ENCODE results near the gene HOXD9.

HOXD9 gene

GRCh38 chr2:176122683-176123410 lies at the start of gene HOXD9:
HOXD9 (plus strand) TSS chr2:176122719; CDS start chr2:176122769, 50 bp downstream.
- DNase-seq (ENCODE audit: low spot score), result no peak

DNA sequence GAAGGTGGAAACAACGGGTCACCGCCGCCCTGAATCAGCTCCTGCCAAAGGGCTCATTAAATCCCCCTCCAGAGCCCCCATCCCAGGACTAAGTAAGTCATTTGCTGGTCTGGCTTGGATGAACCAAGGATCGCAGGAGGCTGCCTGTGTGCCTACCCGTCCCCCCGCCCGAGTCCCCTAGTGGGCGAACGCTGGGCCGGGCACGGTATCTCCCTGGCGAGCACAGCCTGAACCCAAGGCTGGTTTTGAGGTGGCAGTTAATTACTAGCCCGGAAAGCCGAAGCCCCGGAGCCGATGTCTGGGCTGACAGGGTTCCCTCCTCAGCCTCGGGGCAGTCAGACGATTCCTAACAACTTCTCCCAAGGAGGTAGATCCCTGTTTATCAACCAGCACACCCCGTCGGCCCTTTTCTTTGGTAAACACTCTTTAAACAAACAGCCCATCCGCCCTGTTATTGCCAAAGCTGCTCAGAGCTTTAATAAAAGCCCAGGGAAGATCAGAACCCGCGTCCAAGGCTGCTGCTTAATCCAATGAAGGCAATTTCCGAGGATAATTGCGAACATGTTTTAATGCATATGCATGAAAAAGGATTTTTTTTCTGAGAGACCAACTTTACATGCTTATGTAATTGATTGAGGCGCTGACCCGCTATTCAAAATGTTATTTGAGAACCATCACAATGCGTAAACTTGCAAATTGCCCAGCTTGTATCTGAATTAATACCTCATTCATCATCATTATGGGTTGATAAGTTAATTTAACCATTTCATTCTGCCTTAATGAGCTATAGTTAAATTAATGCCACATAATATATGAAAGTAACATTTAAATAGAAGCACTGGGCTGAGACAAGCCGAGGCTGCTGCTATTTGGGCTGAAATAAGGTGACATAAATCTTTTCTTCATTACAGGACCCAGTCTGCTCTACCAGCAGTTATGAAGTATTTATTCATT lies 49.3 kb upstream of the HOXD9 start:
- DNase-seq (ENCODE audit: low spot score), result no peak

DNA sequence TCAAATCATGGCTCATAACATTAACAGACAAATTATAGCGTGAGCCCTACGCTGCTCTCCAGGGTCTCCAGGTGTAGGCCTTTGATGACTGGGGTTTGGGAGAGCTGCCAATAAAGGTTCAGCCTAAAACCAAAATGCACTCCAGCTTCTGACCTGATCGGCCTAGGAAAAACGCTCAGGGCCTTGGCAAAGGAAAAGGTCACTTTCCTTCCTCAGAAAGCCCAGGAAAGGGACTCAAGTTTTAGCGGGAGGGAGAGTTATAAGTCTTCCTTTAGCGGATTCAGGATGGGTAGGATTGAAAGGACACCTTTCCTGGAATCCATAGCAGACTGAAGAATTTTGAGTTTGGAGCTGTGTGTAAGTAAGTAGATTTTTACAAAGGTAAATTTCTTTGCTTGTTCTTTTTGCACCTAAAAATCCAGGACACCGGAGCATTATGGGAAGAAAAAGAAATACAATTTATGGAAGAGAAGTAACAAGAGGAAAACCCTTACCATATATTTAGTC lies 47.5 kb upstream of the HOXD9 start:
- no peak for DNase-seq (ENCODE audit: low spot score)

- no peak for DNase-seq (ENCODE audit: low spot score)
These were observed 47.0 kb upstream of the HOXD9 start for GRCh38 chr2:176075481-176075880.

- DNase-seq (ENCODE audit: low spot score), result no peak
These were observed 46.5 kb upstream of the HOXD9 start for GRCh38 chr2:176076063-176076462.

- no peak for DNase-seq (ENCODE audit: low spot score)
These were observed 45.7 kb upstream of the HOXD9 start for GRCh38 chr2:176076796-176077195.

- DNase-seq (ENCODE audit: low spot score), result no peak
These were observed 43.8 kb upstream of the HOXD9 start for GRCh38 chr2:176078541-176079284.

- DNase-seq (ENCODE audit: low spot score), result no peak
These were observed 43.2 kb upstream of the HOXD9 start for GRCh38 chr2:176079285-176079830.

DNA sequence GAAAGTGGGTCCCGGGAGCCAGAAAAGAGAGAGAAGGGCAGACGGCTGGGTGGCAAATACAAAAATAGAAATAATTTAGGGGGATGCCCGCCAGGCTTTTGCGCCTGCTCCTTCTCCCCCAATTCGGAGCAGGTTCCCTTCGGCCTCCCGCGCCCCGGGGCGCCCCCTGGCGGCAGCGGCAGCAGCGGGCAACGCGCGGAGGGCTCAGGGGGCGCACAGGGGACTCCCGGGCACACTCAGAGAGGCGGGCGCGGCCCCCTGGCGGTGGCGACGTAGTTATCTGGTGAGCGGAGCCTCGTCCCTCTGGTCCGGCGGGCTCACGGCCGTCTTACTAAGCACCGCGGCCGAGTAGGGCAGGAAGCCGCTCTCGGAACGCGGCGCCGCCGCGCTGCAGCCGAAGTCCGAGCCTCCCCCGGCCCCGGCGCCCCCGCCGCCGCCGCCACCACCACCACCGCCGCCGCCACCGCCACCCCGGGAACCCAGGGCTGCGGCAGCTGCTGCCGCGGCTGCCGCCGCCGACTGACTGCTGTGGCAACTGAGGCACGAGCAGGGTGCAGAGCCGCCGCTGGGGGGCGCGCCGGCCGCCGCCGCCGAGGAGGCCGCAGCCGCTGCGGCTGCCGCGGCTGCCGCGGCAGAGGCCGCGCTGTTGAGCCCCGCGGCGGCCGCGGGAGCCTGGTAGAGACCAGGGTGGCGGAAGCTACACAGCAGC lies 42.5 kb upstream of the HOXD9 start:
- peak; percentile 38 for DNase-seq (ENCODE audit: low spot score)

- DNase-seq (ENCODE audit: low spot score), result no peak
These were observed 41.8 kb upstream of the HOXD9 start for GRCh38 chr2:176080540-176081375.

DNA sequence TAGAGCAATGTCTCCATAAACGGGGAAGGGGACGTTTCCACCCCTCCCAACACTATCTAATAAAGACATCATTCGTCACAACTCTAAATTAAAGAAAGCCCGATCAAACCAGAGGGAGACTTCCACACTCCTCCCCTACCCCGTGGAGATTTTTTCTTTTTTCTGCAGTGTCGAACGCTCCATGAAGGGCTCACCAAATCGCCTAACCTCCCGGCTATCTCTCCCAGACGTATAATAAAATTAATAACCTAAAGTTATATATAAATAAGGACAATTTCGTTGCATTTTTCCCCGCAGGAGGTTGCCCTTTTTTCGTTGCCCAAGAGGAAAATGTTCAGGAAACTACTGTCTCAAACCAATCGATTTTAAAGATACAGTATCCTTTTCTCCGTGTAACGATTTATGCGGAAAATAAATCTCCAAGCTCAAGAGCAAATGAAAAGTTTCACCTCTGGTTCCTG lies 41.1 kb upstream of the HOXD9 start:
- DNase-seq (ENCODE audit: low spot score), result no peak

DNA sequence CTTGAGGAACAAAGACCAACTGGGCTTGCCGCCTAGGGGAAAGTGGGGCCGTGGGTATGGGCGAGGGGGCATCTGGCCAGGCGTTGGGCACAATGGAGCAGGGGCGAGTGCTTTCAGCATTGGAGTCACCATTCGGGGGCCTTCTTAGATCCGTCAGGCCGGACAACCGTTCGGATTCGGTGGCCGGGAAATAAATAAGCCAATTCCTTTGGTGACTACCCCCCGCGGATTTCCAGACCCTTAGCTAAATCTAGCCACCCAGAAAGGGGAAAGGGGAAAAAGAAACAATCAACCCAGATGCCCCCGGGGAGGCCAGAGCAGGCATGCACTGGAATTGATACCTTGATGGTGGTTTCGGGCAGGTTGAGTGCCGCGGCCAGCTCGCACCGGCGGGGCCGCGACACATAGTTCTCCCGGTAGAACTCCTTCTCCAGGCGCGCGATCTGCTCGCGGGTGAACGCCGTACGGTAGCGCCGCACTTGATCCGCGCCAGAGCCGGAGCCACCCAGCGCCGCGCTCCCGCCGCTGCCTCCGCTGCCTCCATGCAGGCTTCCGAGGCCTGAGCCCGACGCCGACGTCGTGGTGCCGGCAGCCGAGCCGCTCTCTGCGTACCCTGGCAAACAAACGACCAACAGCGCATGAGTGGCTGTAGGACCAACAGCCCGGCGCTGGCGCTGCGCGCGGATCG lies 40.5 kb upstream of the HOXD9 start:
- DNase-seq (ENCODE audit: low spot score), result no peak

DNA sequence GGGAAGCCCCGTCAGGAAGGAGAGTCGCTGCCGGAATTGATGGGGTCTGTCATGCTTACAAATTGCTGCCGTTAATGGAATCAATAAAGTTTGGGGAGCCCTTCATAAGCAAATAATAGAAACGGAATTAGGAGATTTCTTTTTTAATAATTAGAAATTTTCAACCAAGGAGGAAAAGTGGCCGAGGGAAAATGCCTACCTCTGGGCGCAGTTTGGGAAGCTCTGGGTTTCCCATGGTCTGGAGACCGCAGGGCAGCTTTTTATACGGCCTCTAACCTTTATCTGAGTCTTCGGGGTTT lies 40.0 kb upstream of the HOXD9 start:
- DNase-seq (ENCODE audit: low spot score), result no peak

GRCh38 chr2:176082824-176083751 lies 39.4 kb upstream of the HOXD9 start:
- DNase-seq (ENCODE audit: low spot score), result no peak

DNA sequence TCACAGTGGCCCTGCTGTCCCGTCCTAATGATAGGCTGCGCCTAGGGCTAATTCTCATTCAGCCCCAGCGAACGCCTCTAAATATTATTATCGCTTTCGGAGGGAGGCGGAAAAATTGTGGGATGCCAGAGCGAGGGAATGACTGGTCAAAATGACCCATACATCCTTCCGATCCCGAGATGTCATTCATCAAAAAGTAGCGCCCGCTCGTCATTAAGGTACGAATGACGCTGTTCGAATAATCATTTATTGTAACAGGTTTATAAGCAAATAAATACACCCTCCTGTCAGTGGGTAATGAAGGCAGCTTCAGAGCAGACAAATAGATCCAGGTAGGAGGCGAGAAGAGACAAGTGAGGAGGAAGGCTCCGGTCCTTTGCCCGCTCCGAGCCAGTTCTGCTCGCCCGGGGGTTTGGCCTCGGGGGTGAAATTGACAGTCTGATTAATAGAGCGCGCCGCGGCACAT lies 38.7 kb upstream of the HOXD9 start, which contains the start of gene EVX2:
Gene EVX2 (minus strand): TSS at position 167 of the 466 bp plus-strand sequence. CDS start 186 bp downstream, outside the sequence.
- no peak for DNase-seq (ENCODE audit: low spot score)

DNA sequence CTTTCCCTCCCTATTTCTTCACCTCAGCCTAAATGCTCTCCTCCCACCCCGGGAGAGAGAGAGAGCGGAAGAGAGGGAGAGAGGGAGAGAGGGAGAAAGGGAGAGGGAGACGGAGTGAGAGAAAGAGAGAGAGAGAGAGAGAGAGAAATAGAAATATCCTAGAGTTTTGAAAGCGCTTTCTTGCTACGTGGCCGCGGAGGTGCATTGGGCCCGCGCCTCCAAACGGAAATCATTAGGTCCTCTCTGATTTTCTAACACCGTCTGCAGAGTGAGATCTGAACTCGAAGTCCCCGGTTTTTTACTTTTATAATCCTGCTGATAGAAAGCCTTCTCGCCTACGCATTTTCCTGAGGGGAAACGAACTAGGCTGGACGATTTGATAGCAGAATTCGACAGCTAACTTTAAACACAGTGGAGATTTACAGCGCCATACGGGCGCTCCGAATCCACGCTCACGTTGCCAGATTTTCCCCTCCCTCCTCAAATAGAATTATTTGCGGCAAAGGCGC lies 37.9 kb upstream of the HOXD9 start:
- no peak for DNase-seq (ENCODE audit: low spot score)

GRCh38 chr2:176085120-176085788 lies 37.3 kb upstream of the HOXD9 start:
- no peak for DNase-seq (ENCODE audit: low spot score)

Data from activated CD4-positive, alpha-beta T cell treated with anti-CD3 and anti-CD28 coated beads, Interleukin-2, Interleukin-4, amounts not matched to agents 100 ng/mL and 50 ng/mL, durations not matched to agents 16 hours and 8 hours (primary cell).